A673 (cell line): ENCODE results near the gene RAB26. TPM values are rescaled to one million over a fixed set of nuclear protein-coding genes. Genes with fewer than 3 reads are reported as not detected.

ENCODE experiments used
- BruUV-seq: library from RNA; stranded (reverse); fragments of 400-500 nt; replicated peaks from 2 replicates; lab custom pipeline; 2021; lab: Mats Ljungman, UMichigan
- CTCF ChIA-PET: fragments of 300-600 bp; sonication (Branson Sonifier 250); formaldehyde crosslinking; loops from one replicate; lab custom pipeline; 2022; ENCODE audit warnings: antibody characterized with exemption; lab: Charles Lee
- POLR2A ChIA-PET: fragments of 300-600 bp; sonication (Branson Sonifier 250); formaldehyde crosslinking; loops from one replicate; lab custom pipeline; 2022; ENCODE audit warnings: antibody characterized with exemption; ENCODE audit not compliant: low non-redundant PET; lab: Charles Lee
- DNase-seq: peaks from one replicate; pipeline ENCODE4 v3.0.0-alpha.2; 2015; ENCODE audit warnings: low spot score
- H3K27ac ChIP-seq: fragments of 200-600 bp; sonication (generic); 2 replicates; pipeline ENCODE4 v1.5.1; 2016; ENCODE audit warnings: mixed run types, low read depth, mild to moderate bottlenecking, mixed read lengths, antibody characterized with exemption, low read length; ENCODE audit not compliant: poor library complexity, severe bottlenecking
- H3K27me3 ChIP-seq: fragments of 200-600 bp; sonication (generic); replicated peaks from 2 replicates; pipeline ENCODE4 v1.6.1; 2017; ENCODE audit warnings: mixed run types, low read depth, mild to moderate bottlenecking, mixed read lengths, antibody characterized with exemption, low read length; ENCODE audit not compliant: insufficient read depth, poor library complexity
- H3K36me3 ChIP-seq: fragments of 200-600 bp; sonication (generic); 2 replicates; pipeline ENCODE4 v1.6.1; 2016; ENCODE audit warnings: mixed run types, mild to moderate bottlenecking, mixed read lengths, antibody characterized with exemption, low read length; ENCODE audit not compliant: insufficient read depth, poor library complexity, severe bottlenecking
- H3K4me1 ChIP-seq: fragments of 200-600 bp; sonication (generic); 2 replicates; pipeline ENCODE4 v1.6.1; 2017; ENCODE audit warnings: mixed run types, mild to moderate bottlenecking, mixed read lengths, antibody characterized with exemption, low read length; ENCODE audit not compliant: insufficient read depth, poor library complexity, severe bottlenecking
- H3K4me3 ChIP-seq: fragments of 200-600 bp; sonication (generic); 2 replicates; pipeline ENCODE4 v1.5.1; 2016; ENCODE audit warnings: low read depth, mixed run types, mild to moderate bottlenecking, mixed read lengths, low read length; ENCODE audit not compliant: poor library complexity, severe bottlenecking
- H3K9me3 ChIP-seq: fragments of 200-600 bp; sonication (generic); 2 replicates; pipeline ENCODE4 v1.6.1; 2016; ENCODE audit warnings: mixed run types, low read depth, mild to moderate bottlenecking, mixed read lengths, antibody characterized with exemption, low read length; ENCODE audit not compliant: poor library complexity, severe bottlenecking
- EZH2 ChIP-seq: fragments of 200-600 bp; sonication (generic); IDR thresholded peaks from 2 replicates; pipeline ENCODE4 v1.6.1; 2017; ENCODE audit warnings: borderline replicate concordance, low read depth, mild to moderate bottlenecking, mixed read lengths, antibody characterized with exemption, low read length; ENCODE audit not compliant: poor library complexity, severe bottlenecking
- intact Hi-C: fragments of 100-400 bp; cut with micrococcal nuclease; formaldehyde crosslinking; loops from one replicate; pipeline ENCODE4 v1.10.0; 2022; ENCODE audit not compliant: unreplicated experiment
- total RNA-seq: library from RNA; stranded (reverse); gene quantifications from 2 replicates; pipeline ENCODE4 v1.2.3, GENCODE V29; 2021
- TF ChIP-seq, protein P1 (sequence below): fragments of 300-800, 200-600 bp; sonication (generic); conservative IDR thresholded peaks from 2 replicates; pipeline ENCODE4 v1.5.1; 2017; ENCODE audit warnings: low read depth, mild to moderate bottlenecking, antibody characterized with exemption, low read length, moderate library complexity, mixed read lengths

The RAB26 gene
- total RNA-seq, 1 experiment from 2014 or later: 0.49 TPM

DNA sequence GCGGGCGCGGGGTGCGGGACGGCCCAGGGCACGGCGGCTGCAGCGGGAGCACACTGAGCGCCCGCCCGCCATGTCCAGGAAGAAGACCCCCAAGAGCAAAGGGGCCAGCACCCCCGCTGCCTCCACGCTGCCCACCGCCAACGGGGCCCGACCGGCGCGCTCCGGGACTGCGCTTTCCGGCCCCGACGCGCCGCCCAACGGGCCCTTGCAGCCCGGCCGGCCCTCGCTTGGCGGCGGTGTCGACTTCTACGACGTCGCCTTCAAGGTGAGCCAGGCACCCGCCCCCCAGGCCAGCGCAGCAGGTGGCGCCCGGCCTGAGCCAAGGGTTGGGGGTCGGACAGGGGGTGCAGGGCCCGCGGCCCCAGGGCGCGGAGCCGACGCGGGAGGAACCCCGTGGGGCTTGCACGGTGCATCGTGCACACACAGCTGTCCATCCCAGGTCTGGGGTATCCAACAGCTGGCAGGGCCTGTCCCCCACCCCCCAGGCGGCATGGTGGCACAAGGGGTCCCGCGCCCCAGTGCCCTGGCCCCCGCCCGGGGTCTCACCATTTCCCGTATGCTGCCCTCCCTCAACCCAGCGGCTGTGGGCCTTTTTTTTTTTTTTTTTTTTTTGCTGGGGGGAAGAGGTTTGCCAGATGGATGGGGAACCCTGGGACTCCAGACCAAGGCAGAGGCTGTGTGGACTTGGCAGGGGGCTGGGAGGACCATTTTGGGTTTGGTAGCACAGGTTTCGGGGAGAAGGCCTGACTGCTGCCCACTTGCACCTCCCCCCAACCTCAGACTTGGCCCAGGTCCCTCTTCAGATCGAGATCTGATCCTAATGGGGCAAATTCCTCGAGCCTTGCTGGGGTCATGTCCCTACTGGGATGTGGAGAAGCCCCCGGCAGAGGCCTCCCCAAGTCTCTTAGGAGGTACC, 547 bp downstream of the RAB26 start:
- intact Hi-C loops: no loop called here
- POLR2A ChIA-PET: no interaction called here

DNA sequence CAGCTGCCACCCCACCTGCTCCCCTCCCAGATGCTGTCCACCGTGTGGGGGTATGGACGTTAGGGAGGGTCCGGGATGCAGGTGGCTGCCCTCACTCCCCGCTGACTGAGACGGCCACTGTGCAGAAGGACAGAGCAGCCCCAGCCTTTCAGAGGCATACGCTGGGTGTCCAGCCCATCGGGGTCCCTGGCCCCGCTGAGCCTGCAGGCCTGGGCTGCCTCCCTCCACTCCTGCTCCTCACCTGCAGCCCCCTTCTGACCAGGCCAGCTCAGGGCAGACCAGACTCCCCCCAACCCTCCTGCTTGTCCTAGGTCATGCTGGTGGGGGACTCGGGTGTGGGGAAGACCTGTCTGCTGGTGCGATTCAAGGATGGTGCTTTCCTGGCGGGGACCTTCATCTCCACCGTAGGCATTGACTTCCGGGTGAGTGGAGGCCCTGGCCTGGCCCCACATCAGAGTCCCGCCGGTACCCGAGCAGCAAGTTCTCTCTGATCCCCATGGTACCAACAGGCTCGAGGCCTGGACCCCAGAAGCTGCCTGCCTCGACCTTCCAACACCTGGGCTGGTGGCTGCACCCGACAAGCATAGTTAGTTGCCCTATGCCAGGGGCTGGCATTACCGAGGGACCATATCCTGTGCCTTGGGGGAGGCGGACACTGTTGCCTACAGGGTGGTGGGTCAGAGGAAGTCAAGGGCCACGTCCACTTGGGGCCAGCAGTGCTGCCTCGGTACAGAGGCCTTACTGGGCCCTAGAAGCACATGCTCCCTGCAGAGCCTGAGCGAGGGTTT, 1.4 kb downstream of the RAB26 start:
- peak; percentile 52 for DNase-seq
- BruUV-seq: no TSS peak
- Histone ChIP-seq H3K4me1 (peaks cover 50% of the 10 kb centered on the region), H3K4me3 (peak overlapping the region; percentile 53), H3K9me3 (no peaks in the 10 kb centered on the region), H3K27ac (no peak overlapping the region), H3K27me3 (no peaks in the 10 kb centered on the region), H3K36me3 (peaks cover 39% of the 10 kb centered on the region)
- POLR2A ChIA-PET: no interaction called here
- no peak for TF ChIP-seq EZH2
- TF ChIP-seq, protein P1, sequence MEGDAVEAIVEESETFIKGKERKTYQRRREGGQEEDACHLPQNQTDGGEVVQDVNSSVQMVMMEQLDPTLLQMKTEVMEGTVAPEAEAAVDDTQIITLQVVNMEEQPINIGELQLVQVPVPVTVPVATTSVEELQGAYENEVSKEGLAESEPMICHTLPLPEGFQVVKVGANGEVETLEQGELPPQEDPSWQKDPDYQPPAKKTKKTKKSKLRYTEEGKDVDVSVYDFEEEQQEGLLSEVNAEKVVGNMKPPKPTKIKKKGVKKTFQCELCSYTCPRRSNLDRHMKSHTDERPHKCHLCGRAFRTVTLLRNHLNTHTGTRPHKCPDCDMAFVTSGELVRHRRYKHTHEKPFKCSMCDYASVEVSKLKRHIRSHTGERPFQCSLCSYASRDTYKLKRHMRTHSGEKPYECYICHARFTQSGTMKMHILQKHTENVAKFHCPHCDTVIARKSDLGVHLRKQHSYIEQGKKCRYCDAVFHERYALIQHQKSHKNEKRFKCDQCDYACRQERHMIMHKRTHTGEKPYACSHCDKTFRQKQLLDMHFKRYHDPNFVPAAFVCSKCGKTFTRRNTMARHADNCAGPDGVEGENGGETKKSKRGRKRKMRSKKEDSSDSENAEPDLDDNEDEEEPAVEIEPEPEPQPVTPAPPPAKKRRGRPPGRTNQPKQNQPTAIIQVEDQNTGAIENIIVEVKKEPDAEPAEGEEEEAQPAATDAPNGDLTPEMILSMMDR: no peak
- intact Hi-C loops: loop anchor here (5.0 kb wide), 1 partner anchor 128 kb away; no protein-coding TSS in a partner anchor
- CTCF ChIA-PET: interaction anchor here (0.5 to 0.6 kb wide), 2 partner anchors 10 to 93 kb away, joined by 3 to 6 read pairs; no protein-coding TSS in a partner anchor

More for the DNA sequence above, 547 bp downstream of the RAB26 start:
- Histone ChIP-seq H3K36me3 (peaks cover 30% of the 10 kb centered on the region), H3K27me3 (no peaks in the 10 kb centered on the region), H3K4me1 (peaks cover 50% of the 10 kb centered on the region), H3K4me3 (peak overlapping the region; percentile 53), H3K27ac (peak overlapping the region; percentile 31), H3K9me3 (no peaks in the 10 kb centered on the region)
- TF ChIP-seq, protein P1: no peak
- TF ChIP-seq EZH2: no peak
- CTCF ChIA-PET: interaction anchor here (0.5 kb wide), 1 partner anchor 9 kb away, joined by 3 read pairs; no protein-coding TSS in a partner anchor
- BruUV-seq: no TSS peak
- DNase-seq: peak; percentile 45

DNA sequence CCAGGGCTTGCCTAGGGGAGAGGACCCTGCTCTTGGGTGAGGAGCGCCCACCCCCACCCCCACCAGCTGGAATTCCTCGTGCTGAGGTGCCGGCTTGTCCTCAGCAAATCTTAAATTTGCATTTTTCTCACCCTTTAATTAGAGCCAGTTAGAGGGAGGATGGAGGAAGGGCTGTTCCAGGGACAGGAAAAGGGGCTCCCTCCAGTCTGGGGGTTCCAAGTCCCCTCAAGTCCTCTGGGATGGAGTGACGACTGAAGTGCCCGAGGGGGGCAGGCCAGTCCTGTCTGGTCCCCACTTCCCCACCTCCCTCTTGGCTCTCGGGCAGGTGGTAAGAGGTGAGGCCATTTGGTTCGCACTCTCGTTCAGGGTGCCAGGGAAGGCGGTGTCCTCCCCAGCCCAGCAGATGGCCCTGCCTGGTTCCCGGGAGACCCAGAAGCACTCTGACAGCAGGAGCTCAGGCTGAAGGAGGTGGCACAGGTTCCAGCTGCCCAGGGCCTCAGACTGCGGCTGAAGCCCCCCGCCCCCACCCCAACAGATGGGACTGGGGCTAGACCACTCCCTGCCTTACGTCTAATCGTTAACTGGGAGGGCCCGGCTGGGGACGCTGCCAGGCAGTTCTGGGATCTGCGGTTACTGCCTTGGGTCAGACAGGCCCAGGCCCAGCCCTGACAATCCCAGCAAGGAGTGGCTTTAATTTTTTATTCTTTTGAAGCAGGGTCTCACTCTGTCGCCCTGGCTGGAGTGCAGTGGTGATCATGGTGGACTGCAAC, 2.2 kb downstream of the RAB26 start:
- DNase-seq: peak; percentile 75
- Histone ChIP-seq H3K4me3 (no peak overlapping the region), H3K9me3 (no peaks in the 10 kb centered on the region), H3K36me3 (peaks cover 40% of the 10 kb centered on the region), H3K4me1 (peaks cover 50% of the 10 kb centered on the region), H3K27ac (peak overlapping the region; percentile 55), H3K27me3 (no peaks in the 10 kb centered on the region)
- intact Hi-C loops: loop anchor here (5.0 kb wide), 1 partner anchor 128 kb away; no protein-coding TSS in a partner anchor
- BruUV-seq: no TSS peak
- ChIA-PET CTCF (interaction anchor here (0.6 to 0.7 kb wide), 3 partner anchors 94 to 895 kb away, joined by 3 to 6 read pairs (median 3); no protein-coding TSS in a partner anchor), POLR2A (no interaction called here)
- TF ChIP-seq, protein P1: no peak
- TF ChIP-seq EZH2: no peak
